ENCODE measurements around the gene MSANTD7.

MSANTD7 gene

DNA sequence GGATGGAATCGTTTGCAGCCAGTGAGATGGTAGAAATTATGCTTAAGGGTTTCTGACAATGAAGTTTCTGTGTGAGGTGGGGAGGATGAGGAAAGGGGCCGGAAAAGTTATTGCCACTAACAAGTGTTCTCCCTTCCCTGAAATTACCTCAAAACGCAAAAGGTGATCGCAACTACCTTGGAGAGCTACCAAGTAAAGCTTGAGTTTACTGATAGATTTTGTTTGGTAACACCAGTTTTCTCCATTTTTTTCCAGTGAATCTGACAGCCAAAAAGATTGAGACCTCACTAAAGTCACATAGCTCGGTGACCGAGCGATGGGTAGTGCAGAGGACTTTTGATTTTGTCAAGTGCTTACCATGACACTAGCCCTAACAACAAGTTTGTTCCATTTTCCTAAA is 42.1 kb downstream of the MSANTD7 start:
- DNase-seq (ENCODE audit: low read depth) = no peak

DNA sequence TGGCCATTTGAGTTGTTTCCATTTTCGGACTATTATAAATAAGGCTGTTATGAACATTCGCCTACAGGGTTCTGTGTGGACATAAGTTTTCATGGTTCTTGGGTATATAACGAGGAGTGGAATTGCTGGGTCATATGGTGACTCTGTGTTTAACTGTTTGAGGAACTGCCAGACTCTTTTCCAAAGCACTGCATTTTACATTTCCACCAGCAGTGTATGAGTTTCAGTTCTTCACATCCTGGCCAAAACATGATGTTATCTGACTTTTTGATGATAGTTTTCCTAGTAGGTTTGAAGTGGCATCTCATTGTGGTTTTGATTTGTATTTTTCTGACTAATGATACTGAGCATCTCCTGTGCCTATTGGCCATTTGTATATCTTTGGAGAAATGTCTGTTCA is 46.0 kb downstream of the MSANTD7 start:
- no peak for DNase-seq (ENCODE audit: low read depth)
